ENCODE measurements around the gene ALDH1A2. TPM values are rescaled to one million over a fixed set of nuclear protein-coding genes. Genes with fewer than 3 reads are reported as not detected.

ALDH1A2 gene
- polyA plus RNA-seq, 1 donor (not counting 4 experiments of a cell fraction or from before 2014, with no cell fraction given) = 1.9 TPM

DNA sequence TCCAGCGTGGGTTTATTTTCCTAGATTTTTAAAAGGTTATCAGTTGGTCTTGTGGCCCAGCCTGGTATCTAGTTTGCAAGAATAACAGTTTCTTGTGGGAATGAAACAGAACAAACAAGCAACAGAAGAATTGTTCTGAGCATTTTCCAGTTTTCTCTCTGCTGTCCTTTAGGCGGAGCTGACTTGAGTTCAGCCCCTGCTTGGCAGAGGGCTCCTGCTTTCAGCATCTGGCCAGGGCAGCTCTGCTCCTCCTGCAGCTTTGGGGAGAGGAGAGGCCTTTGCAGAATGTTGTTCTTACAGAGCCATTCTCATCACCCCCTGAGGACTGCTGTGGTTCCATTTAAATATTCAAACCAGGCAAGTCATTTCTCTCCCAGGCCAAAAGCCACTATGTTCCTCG, 117.7 kb downstream of the ALDH1A2 start:
- Histone ChIP-seq H3K79me2 (ENCODE audit: control insufficient read depth, insufficient read depth, low read length) (no peaks in the 10 kb centered on the region), H3K4me1 (ENCODE audit: control insufficient read depth, extremely low read depth, insufficient read depth, low read length) (no peaks in the 10 kb centered on the region), H3K4me3 (ENCODE audit: control insufficient read depth in 2 of 3, extremely low read depth in 1 of 3, insufficient read depth in 2 of 3, low read depth in 1 of 3, low read length in 3 of 3) (no peak overlapping the region), H3K27me3 (ENCODE audit: control insufficient read depth, extremely low read depth, insufficient read depth, low read length) (peaks cover 16% of the 10 kb centered on the region), H2AFZ (ENCODE audit: control insufficient read depth, low read length) (no peak overlapping the region), H3K9ac (ENCODE audit: control insufficient read depth, extremely low read depth, insufficient read depth, low read length) (no peak overlapping the region), H3K9me1 (ENCODE audit: control insufficient read depth, extremely low read depth, insufficient read depth, low read length) (no peaks in the 10 kb centered on the region), H3K36me3 (ENCODE audit: control insufficient read depth in 2 of 2, extremely low read depth in 1 of 2, insufficient read depth in 2 of 2, low read length in 2 of 2) (no peaks in the 10 kb centered on the region), H3K4me2 (ENCODE audit: control insufficient read depth, extremely low read depth, insufficient read depth, low read depth, low read length) (no peak overlapping the region), H3K27ac (ENCODE audit: control insufficient read depth, insufficient read depth, low read length) (no peak overlapping the region), H3K9me3 (ENCODE audit: control insufficient read depth, low read depth, low read length) (no peaks in the 10 kb centered on the region), H4K20me1 (ENCODE audit: control insufficient read depth, extremely low read depth, insufficient read depth, low read length) (no peaks in the 10 kb centered on the region)
- FAIRE-seq (no peak), DNase-seq (ENCODE audit: low read depth, low spot score) (no peak)
- TF ChIP-seq, protein P1, sequence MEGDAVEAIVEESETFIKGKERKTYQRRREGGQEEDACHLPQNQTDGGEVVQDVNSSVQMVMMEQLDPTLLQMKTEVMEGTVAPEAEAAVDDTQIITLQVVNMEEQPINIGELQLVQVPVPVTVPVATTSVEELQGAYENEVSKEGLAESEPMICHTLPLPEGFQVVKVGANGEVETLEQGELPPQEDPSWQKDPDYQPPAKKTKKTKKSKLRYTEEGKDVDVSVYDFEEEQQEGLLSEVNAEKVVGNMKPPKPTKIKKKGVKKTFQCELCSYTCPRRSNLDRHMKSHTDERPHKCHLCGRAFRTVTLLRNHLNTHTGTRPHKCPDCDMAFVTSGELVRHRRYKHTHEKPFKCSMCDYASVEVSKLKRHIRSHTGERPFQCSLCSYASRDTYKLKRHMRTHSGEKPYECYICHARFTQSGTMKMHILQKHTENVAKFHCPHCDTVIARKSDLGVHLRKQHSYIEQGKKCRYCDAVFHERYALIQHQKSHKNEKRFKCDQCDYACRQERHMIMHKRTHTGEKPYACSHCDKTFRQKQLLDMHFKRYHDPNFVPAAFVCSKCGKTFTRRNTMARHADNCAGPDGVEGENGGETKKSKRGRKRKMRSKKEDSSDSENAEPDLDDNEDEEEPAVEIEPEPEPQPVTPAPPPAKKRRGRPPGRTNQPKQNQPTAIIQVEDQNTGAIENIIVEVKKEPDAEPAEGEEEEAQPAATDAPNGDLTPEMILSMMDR (optimal IDR thresholded peaks at IDR 0.05 in 1 of 3, IDR thresholded peaks at IDR 0.05 in 1 of 3, conservative IDR thresholded peaks at IDR 0.05 in 1 of 3; ENCODE audit: extremely low read depth in 1 of 3, insufficient read depth in 2 of 3, low read length in 3 of 3) = no peak
- no peak for TF ChIP-seq EZH2 (IDR thresholded peaks at IDR 0.05; ENCODE audit: low read length)
- dilution Hi-C loops (cut with MboI; ENCODE audit: extremely low pct_ligation_motif_present, low sequenced_read_pairs) = no loop called here

DNA sequence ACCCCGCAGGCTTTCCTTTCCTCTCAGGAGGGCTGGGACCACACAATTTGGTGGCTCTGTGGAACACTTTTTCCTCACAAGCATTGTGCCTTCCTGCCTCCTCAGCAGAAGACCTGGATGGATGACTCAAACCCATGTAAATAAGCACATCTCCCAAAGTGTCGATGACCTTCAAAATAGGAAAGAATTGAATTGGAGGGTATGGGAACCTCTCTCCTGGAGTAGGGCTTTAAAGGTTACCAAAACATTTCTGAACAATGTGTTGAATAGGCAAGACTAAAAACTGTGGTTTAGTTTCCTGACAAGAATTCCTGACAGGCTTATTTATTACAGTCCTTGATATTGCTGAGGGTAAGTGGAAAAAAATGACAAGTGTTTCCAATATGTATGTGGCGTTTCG, 118.2 kb downstream of the ALDH1A2 start:
- FAIRE-seq = no peak
- H3K9me3 ChIP-seq (ENCODE audit: control insufficient read depth, low read depth, low read length) = no peaks in the 10 kb centered on the region
- dilution Hi-C loops (cut with MboI; ENCODE audit: extremely low pct_ligation_motif_present, low sequenced_read_pairs) = no loop called here

More for the DNA sequence above, 118.2 kb downstream of the ALDH1A2 start:
- TF ChIP-seq EZH2 (IDR thresholded peaks at IDR 0.05; ENCODE audit: low read length) = no peak
- TF ChIP-seq, protein P1 (optimal IDR thresholded peaks at IDR 0.05 in 1 of 3, IDR thresholded peaks at IDR 0.05 in 1 of 3, conservative IDR thresholded peaks at IDR 0.05 in 1 of 3; ENCODE audit: extremely low read depth in 1 of 3, insufficient read depth in 2 of 3, low read length in 3 of 3) = no peak
- no peaks in the 10 kb centered on the region for H3K79me2 ChIP-seq (ENCODE audit: control insufficient read depth, insufficient read depth, low read length)
- DNase-seq (ENCODE audit: low read depth, low spot score) = no peak
- no peaks in the 10 kb centered on the region for H3K9me1 ChIP-seq (ENCODE audit: control insufficient read depth, extremely low read depth, insufficient read depth, low read length)
- no peak overlapping the region for H3K4me2 ChIP-seq (ENCODE audit: control insufficient read depth, extremely low read depth, insufficient read depth, low read depth, low read length)
- no peaks in the 10 kb centered on the region for H3K4me1 ChIP-seq (ENCODE audit: control insufficient read depth, extremely low read depth, insufficient read depth, low read length)
- no peaks in the 10 kb centered on the region for H3K36me3 ChIP-seq (ENCODE audit: control insufficient read depth in 2 of 2, extremely low read depth in 1 of 2, insufficient read depth in 2 of 2, low read length in 2 of 2)
- no peak overlapping the region for H3K9ac ChIP-seq (ENCODE audit: control insufficient read depth, extremely low read depth, insufficient read depth, low read length)
- H3K27me3 ChIP-seq (ENCODE audit: control insufficient read depth, extremely low read depth, insufficient read depth, low read length) = peaks cover 19% of the 10 kb centered on the region
- no peaks in the 10 kb centered on the region for H4K20me1 ChIP-seq (ENCODE audit: control insufficient read depth, extremely low read depth, insufficient read depth, low read length)
- no peak overlapping the region for H3K27ac ChIP-seq (ENCODE audit: control insufficient read depth, insufficient read depth, low read length)
- H3K4me3 ChIP-seq (ENCODE audit: control insufficient read depth in 2 of 3, extremely low read depth in 1 of 3, insufficient read depth in 2 of 3, low read depth in 1 of 3, low read length in 3 of 3) = no peak overlapping the region
- H2AFZ ChIP-seq (ENCODE audit: control insufficient read depth, low read length) = no peak overlapping the region

Measured in keratinocyte (primary cell).